Tibial nerve (tissue), 4 donors: ENCODE data around the gene DBH. TPM values are rescaled to one million over a fixed set of nuclear protein-coding genes. Genes with fewer than 3 reads are reported as not detected.

Experiments
- DNase-seq, 2 donors: peaks; one replicate each; pipeline ENCODE4 v3.0.0-alpha.2; 2019; ENCODE audit warnings: low spot score in 2 of 2
- H3K27ac ChIP-seq, 4 donors: fragments of 200-600 bp; sonication (generic) in 3 of 4; one replicate each; pipeline ENCODE4 v1.5.1; 2017 to 2019; ENCODE audit warnings: mild to moderate bottlenecking in 1 of 4
- H3K27me3 ChIP-seq, 2 donors: fragments of 200-600 bp; sonication (generic) in 1 of 2; one replicate each; pipeline versions ENCODE4 v1.5.1 to v1.6.0; 2017 to 2019
- H3K36me3 ChIP-seq, 3 donors: fragments of 200-600 bp; sonication (generic); one replicate each; pipeline ENCODE4 v1.5.1; 2018 to 2019
- H3K4me1 ChIP-seq, 4 donors: fragments of 200-600 bp; sonication (generic) in 3 of 4; one replicate each; pipeline ENCODE4 v1.5.1; 2017 to 2019
- H3K4me3 ChIP-seq, 4 donors: fragments of 200-600 bp; sonication (generic) in 3 of 4; one replicate each; pipeline ENCODE4 v1.5.1; 2017 to 2019; ENCODE audit warnings: mild to moderate bottlenecking in 1 of 4, moderate library complexity in 1 of 4
- H3K9me3 ChIP-seq, 4 donors: fragments of 200-600 bp; sonication (generic) in 3 of 4; one replicate each; pipeline ENCODE4 v1.5.1; 2017 to 2019
- CTCF ChIP-seq, 5 experiments: fragments of 200-600 bp in 3 of 5; fragments of 450-650 bp in 2 of 5; sonication (generic) in 3 of 5; IDR thresholded peaks; one replicate each; pipeline ENCODE4 v1.5.1; 2016 to 2019; ENCODE audit warnings: antibody characterized with exemption in 5 of 5, mild to moderate bottlenecking in 3 of 5, moderate library complexity in 2 of 5
- EP300 ChIP-seq, 2 donors: sonication (generic); formaldehyde crosslinking; IDR thresholded peaks; one replicate each; pipeline ENCODE4 v1.6.1; 2017; ENCODE audit warnings: antibody characterized with exemption in 2 of 2, mild to moderate bottlenecking in 1 of 2
- POLR2A ChIP-seq, 2 donors: fragments of 450-650 bp; IDR thresholded peaks; one replicate each; pipeline ENCODE4 v1.6.1; 2017; ENCODE audit warnings: antibody characterized with exemption in 2 of 2, mild to moderate bottlenecking in 2 of 2, moderate library complexity in 2 of 2
- WGBS, 2 donors: methylation state at CpG; one replicate each; pipeline ENCODE4 v1.1.5; 2018; 5-methylcytosine and 5-hydroxymethylcytosine counted together
- total RNA-seq, 4 donors: library from RNA; depleted of rRNA; stranded (reverse); fragments of >200 nt; gene quantifications; one replicate each; pipeline ENCODE4 v1.1.0, GENCODE V29; 2016

DBH gene
- total RNA-seq, 4 donors from 2014 or later = under 0.01 to 1.2 (median 0.22) TPM; not detected in 1

DNA sequence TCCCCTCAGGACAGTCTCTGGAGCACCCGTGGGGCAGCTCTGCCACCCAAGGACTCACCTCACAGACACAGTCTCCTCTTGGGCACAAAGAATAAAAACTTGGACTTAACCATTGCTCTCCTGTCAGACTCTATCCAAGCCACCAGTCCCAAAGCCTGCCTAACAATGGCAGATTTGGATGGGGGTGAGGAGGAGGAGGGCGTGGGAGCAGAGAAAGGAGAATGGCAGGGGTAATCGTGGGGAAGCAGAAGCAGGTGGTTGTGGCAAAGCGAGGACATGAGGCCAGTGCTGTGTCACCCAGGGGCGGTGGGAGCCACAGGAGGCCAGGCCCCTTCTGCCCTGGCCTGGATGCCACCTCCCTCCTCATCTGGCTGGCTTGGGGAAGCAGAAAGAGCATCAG lies 21.5 kb upstream of the DBH start:
- Histone ChIP-seq H3K9me3 (no peaks in the 10 kb centered on the region), H3K36me3 (no peaks in the 10 kb centered on the region), H3K27ac (no peak overlapping the region), H3K4me1 (peaks cover 0 to under 1% (median 0%) of the 10 kb centered on the region in 4 donors), H3K27me3 (peaks cover 0 to 81% of the 10 kb centered on the region in 2 donors), H3K4me3 (no peak overlapping the region)
- no peak for DNase-seq
- TF ChIP-seq POLR2A (IDR thresholded peaks at IDR 0.05) = no peak
- TF ChIP-seq CTCF (IDR thresholded peaks at IDR 0.05) = no peak
- no peak for TF ChIP-seq EP300 (IDR thresholded peaks at IDR 0.05)
- 52 to 56% methylated on average over 5 of the region's 5 CpGs for WGBS, 2 donors

DNA sequence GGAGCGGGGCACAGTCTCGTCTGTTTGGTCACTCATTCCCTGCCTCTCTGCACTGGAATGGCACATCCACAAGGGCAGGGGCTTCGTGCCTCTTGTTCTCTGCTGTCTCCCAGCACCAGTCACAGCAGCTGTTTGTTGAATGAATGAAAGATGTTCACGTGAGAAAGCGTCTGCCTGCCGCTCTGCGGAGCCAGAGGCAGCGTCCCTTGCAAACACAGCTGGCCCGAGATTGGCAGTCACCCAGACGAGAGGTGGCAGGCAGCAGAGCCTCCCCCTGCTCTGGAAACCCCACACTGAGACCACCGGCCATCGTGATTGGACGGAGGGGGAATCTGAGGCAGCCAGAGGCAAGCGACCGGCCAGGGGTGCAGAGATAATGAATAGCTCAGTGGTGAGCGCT lies 21.0 kb upstream of the DBH start:
- H3K4me1 ChIP-seq = peaks cover 0 to 3% (median 1%) of the 10 kb centered on the region in 4 donors
- H3K27me3 ChIP-seq = peaks cover 0 to 76% of the 10 kb centered on the region in 2 donors
- H3K36me3 ChIP-seq = no peaks in the 10 kb centered on the region
- WGBS, 2 donors = 30 to 50% methylated on average over 15 to 16 of the region's 16 CpGs
- no peak overlapping the region for H3K4me3 ChIP-seq
- no peak for DNase-seq
- no peaks in the 10 kb centered on the region for H3K9me3 ChIP-seq
- TF ChIP-seq EP300 (IDR thresholded peaks at IDR 0.05) = no peak
- TF ChIP-seq POLR2A (IDR thresholded peaks at IDR 0.05) = no peak
- no peak for TF ChIP-seq CTCF (IDR thresholded peaks at IDR 0.05)
- H3K27ac ChIP-seq = no peak overlapping the region

DNA sequence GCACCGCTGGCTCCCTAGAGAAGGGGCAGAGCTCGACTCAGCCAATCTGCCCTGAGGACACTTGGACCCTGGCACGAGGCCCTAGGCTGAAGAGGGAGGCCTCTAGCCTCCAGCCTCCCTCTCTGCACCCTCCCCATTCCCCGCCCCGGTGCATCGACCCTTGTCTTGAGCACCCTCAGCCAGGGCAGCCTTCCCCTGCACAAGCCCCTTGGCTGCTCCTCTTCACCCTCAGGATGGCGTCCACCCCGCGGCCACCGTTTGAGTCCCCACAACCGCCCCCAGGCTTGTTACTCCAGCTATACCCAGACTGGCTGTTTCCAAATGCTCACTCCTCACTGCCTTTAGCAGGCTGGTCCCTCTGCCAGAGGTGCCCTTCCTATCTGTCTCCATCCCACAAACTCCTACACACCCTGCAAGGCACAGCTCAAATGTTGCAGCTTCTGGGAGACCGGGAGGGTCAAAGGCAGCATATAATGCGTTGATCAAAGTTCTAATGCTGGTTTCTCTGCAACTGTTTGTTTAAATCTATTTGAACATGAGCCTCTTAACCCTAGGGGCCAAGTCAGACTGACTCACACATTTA lies 20.5 kb upstream of the DBH start:
- no peak for TF ChIP-seq EP300 (IDR thresholded peaks at IDR 0.05)
- TF ChIP-seq CTCF (IDR thresholded peaks at IDR 0.05) = no peak
- TF ChIP-seq POLR2A (IDR thresholded peaks at IDR 0.05) = no peak
- Histone ChIP-seq H3K27me3 (peaks cover 0 to 71% of the 10 kb centered on the region in 2 donors), H3K36me3 (no peaks in the 10 kb centered on the region), H3K9me3 (no peaks in the 10 kb centered on the region), H3K27ac (no peak overlapping the region), H3K4me3 (no peak overlapping the region), H3K4me1 (peaks cover 0 to 5% (median 2%) of the 10 kb centered on the region in 4 donors)
- DNase-seq = no peak
- 74 to 77% methylated on average over 13 of the region's 13 CpGs for WGBS, 2 donors

DNA sequence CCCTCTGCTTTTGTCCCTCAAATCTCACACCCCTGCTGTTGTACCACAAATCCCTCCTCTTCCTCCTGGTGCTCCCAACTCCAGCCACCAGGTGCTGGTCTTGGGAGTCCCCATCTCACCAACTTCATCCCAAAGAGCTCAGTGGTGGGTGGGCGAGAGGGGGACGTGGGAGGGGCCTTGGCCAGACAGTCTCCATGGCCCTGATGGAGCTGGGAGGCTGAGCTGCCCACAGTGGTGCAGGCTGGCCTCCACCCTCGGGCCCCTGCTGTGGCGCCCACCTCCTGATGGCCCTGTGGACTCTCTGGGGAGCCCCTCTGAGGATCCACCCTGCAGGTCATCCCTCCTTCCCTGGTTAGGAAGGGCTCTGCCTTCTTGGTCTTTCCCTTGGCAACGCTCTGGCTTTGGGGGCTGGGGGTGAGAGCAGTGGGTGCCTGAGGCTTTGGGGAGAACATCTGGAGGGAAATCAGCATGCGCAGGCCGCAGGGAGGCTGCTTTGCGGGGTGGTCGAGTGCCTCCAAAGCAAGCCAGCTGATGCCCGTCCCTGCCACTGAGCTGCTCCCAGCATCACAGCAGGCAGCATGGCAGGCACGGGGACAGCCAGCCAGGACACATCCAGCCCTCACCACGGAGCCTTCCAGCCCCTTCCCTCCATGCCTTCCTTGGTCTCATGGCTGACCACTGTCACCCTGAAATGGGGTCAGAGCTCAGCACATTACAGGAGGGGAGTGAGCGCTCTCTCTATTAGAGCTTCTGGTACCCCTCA lies 19.3 kb upstream of the DBH start:
- Histone ChIP-seq H3K9me3 (no peaks in the 10 kb centered on the region), H3K4me3 (no peak overlapping the region), H3K27me3 (peaks cover 0 to 65% of the 10 kb centered on the region in 2 donors), H3K36me3 (no peaks in the 10 kb centered on the region), H3K27ac (no peak overlapping the region), H3K4me1 (peaks cover 0 to 5% (median 2%) of the 10 kb centered on the region in 4 donors)
- no peak for TF ChIP-seq POLR2A (IDR thresholded peaks at IDR 0.05)
- no peak for TF ChIP-seq EP300 (IDR thresholded peaks at IDR 0.05)
- no peak for TF ChIP-seq CTCF (IDR thresholded peaks at IDR 0.05)
- WGBS, 2 donors = 80 to 82% methylated on average over 12 to 13 of the region's 13 CpGs
- no peak for DNase-seq

DNA sequence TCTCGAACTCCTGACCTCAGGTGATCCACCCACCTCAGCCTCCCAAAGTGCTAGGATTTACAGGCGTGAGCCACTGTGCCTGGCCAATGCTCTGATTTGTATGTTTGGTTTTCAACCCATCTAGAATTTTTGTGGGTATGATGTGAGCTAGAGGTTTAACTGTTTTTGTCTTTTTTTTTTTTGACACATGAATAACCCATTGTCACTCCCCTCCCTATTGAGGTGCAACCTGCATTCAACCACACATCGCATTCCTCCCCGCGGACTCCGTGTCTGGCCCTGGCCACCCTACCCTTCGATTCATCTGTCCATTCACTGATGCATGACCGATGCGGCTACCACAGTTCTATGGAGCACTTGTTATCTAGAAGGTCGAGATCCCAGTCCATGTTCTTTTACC lies 17.4 kb upstream of the DBH start:
- WGBS, 2 donors = 84 to 92% methylated on average over 10 of the region's 10 CpGs
- Histone ChIP-seq H3K4me3 (no peak overlapping the region), H3K27me3 (peaks cover 0 to 72% of the 10 kb centered on the region in 2 donors), H3K27ac (no peak overlapping the region), H3K9me3 (no peaks in the 10 kb centered on the region), H3K36me3 (no peaks in the 10 kb centered on the region), H3K4me1 (peaks cover 0 to 5% (median 2%) of the 10 kb centered on the region in 4 donors)
- no peak for DNase-seq
- TF ChIP-seq POLR2A (IDR thresholded peaks at IDR 0.05) (no peak), CTCF (IDR thresholded peaks at IDR 0.05) (no peak), EP300 (IDR thresholded peaks at IDR 0.05) (no peak)
